Stimulated activated CD4-positive, alpha-beta T cell treated with anti-CD3 and anti-CD28 coated beads, Interleukin-1b, Interleukin-23, amount 100 ng/mL, for 4 hours (primary cell): ENCODE data around the gene PRKG2.

Source experiments
- DNase-seq, 2 donors: peaks; one replicate each; pipeline ENCODE4 v3.0.0-alpha.2; 2020; ENCODE audit warnings: low read depth in 2 of 2

Gene PRKG2

GRCh38 chr4:81093720-81094401 lies 121.2 kb downstream of the PRKG2 start:
- DNase-seq: no peak

GRCh38 chr4:81085979-81086378 lies 129.0 kb downstream of the PRKG2 start:
- DNase-seq: no peak

GRCh38 chr4:81085291-81085690 lies 129.7 kb downstream of the PRKG2 start:
- no peak for DNase-seq

- no peak for DNase-seq
Measured at GRCh38 chr4:81084634-81085033, 130.4 kb downstream of the PRKG2 start.

GRCh38 chr4:81084029-81084428 lies 131.0 kb downstream of the PRKG2 start:
- no peak for DNase-seq

GRCh38 chr4:81081156-81081555 lies 133.9 kb downstream of the PRKG2 start:
- DNase-seq: no peak

- no peak for DNase-seq
Measured at GRCh38 chr4:81071013-81071412, 144.0 kb downstream of the PRKG2 start.

- DNase-seq: peak; percentile 7 to 28
Measured at GRCh38 chr4:81069706-81070331, 145.2 kb downstream of the PRKG2 start.

- no peak for DNase-seq
Measured at GRCh38 chr4:81065446-81065845, 149.6 kb downstream of the PRKG2 start.

- no peak for DNase-seq
Measured at GRCh38 chr4:81062001-81062400, 153.0 kb downstream of the PRKG2 start.

- DNase-seq: no peak
Measured at GRCh38 chr4:81061344-81061730, 153.7 kb downstream of the PRKG2 start.

GRCh38 chr4:81060587-81061343 lies 154.3 kb downstream of the PRKG2 start:
- no peak for DNase-seq

- no peak for DNase-seq
Measured at GRCh38 chr4:81058621-81059020, 156.4 kb downstream of the PRKG2 start.

- peak; percentile 15 to 33 for DNase-seq
Measured at GRCh38 chr4:81052119-81053068, 162.6 kb downstream of the PRKG2 start.

- DNase-seq: no peak
Measured at GRCh38 chr4:81049907-81050306, 165.1 kb downstream of the PRKG2 start.

GRCh38 chr4:81049330-81049729 lies 165.7 kb downstream of the PRKG2 start:
- no peak for DNase-seq

- no peak for DNase-seq
Measured at GRCh38 chr4:81042578-81043365, 172.2 kb downstream of the PRKG2 start.

- DNase-seq: no peak
Measured at GRCh38 chr4:81040012-81040659, 174.9 kb downstream of the PRKG2 start.

GRCh38 chr4:81039351-81039972 lies 175.6 kb downstream of the PRKG2 start:
- no peak for DNase-seq
